Inflammatory macrophage treated with lipopolysaccharide for 1 hour (primary cell): ENCODE data around the gene BTLA.
A peak's percentile ranks its signal among the peaks of the same experiment; 100 is the strongest.
"Not testable (repeated sequence)": the region's sequence is repeated elsewhere in the genome, so short reads cannot be mapped to it uniquely, and the experiment has no call there.

ENCODE experiments used
- DNase-seq, 2 donors: peaks; one replicate each; pipeline ENCODE4 v3.0.0-alpha.2; 2020 to 2022

BTLA gene

GRCh38 chr3:112437146-112438022, 61.9 kb downstream of the BTLA start:
- peak; percentile 11 to 66 for DNase-seq

DNA sequence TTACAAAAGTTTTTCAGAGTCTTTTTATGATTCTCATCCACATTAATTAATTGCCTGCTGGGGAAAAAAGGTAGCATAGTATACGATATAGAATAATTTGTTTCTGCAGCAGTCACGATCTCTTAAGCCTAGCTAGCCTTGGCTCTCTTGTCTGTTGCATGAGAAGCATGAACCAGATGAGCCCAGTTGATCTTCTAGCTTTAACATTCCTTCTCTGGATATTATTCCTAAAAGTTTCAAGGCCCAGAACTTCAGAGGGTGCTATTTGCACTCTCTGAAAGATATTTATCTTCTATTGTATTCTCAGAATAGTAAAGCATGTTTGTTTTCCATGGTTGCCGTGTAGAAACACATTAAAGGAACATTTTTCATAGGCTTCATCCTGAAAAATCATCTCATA, 69.3 kb downstream of the BTLA start:
- no peak for DNase-seq

DNA sequence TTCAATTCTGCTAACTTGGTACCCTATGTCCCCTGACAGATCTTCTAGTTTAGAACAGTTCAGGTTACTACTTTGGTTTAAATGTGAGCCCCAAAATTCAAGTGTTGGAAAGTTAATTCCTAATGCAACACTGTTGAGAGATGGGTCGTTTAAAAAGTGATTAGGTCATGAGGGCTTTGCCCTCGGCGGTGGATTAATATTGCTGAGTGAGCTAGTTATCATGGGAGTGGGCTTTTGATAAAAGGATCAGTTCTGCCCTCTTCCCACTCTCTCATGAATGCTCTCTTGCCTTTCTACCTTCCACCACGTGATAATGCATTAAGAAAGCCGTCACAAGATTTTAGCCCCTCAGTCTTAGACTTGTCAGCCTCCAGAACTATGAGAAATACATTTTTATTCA, 72.1 kb downstream of the BTLA start:
- no peak for DNase-seq

DNA sequence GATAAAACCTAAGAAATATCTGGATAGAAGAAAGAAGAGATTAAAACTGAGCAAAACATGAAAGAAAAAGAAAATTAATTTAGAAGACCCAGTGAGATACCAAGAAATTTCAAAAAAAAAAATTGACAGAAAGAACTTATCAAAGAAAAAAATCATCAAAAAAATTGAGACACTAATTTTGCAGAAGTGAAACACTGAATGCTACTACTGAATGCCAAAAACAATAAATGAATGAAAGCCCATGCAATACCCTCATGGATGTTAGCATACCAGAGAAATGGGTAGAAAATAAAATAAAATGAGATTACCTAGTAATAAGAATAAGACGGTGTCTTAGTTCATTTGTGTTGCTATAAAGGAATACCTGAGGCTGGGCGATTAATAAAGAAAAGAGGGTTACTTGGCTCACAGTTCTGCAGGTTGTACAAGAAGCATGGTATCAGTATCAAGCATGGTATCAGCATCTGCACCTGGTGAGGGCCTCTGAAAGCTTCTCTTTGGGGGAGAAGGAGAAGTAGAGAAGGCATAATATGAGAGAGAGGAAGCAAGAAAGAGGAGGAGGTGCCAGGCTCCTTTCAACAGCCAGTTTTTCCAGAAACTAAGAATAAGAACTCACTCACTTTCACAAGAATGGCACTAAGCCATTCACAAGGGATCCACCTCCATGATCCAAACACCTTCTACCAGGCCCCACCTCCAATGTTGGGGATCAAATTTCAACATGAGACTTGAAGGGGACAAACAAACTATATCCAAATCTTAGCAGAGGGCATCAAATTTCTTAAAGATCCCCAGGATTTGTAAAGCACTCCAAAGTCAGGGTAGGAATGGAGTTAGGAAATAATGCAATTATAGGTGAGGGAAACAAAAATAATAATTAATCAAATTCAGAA, 73.2 kb downstream of the BTLA start:
- no peak for DNase-seq

DNA sequence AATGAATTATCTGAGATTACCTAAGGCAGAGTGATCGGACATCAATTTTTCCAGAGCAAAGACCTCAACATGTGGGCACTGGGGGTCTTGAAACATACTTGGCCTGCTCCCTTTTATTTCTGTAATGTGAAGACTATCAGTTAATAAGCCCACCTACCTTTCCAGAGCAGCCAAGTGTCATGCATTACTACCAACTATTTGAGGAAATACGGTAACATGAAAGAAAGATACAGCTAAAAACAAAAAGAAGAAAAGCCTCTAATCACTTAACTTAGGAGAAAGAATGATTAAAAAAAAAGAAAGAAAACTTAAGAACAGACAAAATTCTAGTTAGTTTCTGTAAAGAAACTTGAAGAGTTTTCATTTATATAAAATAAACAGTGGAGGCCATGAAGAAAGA, 73.9 kb downstream of the BTLA start:
- no peak for DNase-seq

GRCh38 chr3:112424394-112424793, 74.9 kb downstream of the BTLA start:
- DNase-seq = no peak

- DNase-seq = not testable (repeated sequence)
Observed at GRCh38 chr3:112422921-112423320, 76.4 kb downstream of the BTLA start.

GRCh38 chr3:112418526-112418925, 80.7 kb downstream of the BTLA start:
- not testable (repeated sequence) for DNase-seq

GRCh38 chr3:112417696-112418318, 81.5 kb downstream of the BTLA start:
- DNase-seq = no peak

GRCh38 chr3:112416391-112417212, 82.7 kb downstream of the BTLA start:
- DNase-seq = no peak

DNA sequence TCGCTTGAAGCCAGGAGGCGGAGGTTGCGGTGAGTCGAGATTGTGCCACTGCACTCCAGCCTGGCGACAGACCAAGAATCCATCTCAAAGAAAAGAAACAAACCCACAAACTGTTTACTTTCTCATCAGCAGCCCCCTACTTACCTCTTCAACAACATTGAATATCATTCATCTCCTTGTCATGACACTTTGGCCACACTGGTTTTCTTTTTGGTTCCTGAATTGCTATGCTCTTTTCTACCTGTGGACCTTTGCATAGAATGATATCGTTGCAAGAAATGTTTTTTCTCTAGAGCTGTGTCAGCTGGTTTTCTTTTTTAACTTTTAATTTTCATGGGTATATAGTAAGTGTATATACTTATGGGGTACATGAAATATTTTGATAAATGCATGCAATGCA, 83.9 kb downstream of the BTLA start:
- no peak for DNase-seq
